Astrocyte (in vitro differentiated cells and primary cell): ENCODE data around the gene SOHLH1.

ENCODE experiments used
- EZH2 ChIP-seq: IDR thresholded peaks from 2 replicates; pipeline ENCODE4 v1.6.1; 2012; ENCODE audit warnings: mild to moderate bottlenecking, low read length, inconsistent platforms; ENCODE audit not compliant: insufficient read depth
- TF ChIP-seq, protein P1 (sequence below): IDR thresholded peaks from 2 replicates; pipeline ENCODE4 v1.5.1; 2011; ENCODE audit warnings: low read depth, mild to moderate bottlenecking, inconsistent platforms, low read length, moderate library complexity; ENCODE audit not compliant: insufficient read depth

GRCh38 chr9:135681161-135681560, 18.1 kb downstream of the SOHLH1 start:
- TF ChIP-seq, protein P1, sequence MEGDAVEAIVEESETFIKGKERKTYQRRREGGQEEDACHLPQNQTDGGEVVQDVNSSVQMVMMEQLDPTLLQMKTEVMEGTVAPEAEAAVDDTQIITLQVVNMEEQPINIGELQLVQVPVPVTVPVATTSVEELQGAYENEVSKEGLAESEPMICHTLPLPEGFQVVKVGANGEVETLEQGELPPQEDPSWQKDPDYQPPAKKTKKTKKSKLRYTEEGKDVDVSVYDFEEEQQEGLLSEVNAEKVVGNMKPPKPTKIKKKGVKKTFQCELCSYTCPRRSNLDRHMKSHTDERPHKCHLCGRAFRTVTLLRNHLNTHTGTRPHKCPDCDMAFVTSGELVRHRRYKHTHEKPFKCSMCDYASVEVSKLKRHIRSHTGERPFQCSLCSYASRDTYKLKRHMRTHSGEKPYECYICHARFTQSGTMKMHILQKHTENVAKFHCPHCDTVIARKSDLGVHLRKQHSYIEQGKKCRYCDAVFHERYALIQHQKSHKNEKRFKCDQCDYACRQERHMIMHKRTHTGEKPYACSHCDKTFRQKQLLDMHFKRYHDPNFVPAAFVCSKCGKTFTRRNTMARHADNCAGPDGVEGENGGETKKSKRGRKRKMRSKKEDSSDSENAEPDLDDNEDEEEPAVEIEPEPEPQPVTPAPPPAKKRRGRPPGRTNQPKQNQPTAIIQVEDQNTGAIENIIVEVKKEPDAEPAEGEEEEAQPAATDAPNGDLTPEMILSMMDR, result no peak
- no peak for TF ChIP-seq EZH2
